Hypothalamus (tissue), 51 donors: ENCODE data around the gene GHRHR.

Experiments
- DNase-seq, 51 donors: peaks; one replicate each; lab custom pipeline; 2025; lab: John Stamatoyannopoulos, UW

Gene GHRHR

DNA sequence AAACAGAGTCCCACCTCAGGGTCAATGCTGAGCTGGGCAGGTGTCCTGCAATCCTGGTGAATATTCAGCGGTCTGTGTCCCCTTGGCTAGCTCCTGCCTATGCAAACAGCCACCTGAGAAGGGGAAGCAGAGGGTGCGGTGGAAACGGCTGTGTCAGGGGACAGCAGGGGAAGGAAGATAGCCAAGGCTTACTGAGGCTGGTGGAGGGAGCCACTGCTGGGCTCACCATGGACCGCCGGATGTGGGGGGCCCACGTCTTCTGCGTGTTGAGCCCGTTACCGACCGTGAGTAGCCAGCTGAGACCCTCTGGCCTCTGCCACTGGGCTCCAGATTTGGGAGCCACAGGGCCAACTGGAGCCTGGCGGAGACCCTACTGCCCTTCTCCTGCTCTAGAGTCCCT is at the start of gene GHRHR:
Gene GHRHR (plus strand): TSS at position 112 of the 400 bp plus-strand sequence. CDS start 116 bp downstream, at position 228.
- DNase-seq, result no peak

DNA sequence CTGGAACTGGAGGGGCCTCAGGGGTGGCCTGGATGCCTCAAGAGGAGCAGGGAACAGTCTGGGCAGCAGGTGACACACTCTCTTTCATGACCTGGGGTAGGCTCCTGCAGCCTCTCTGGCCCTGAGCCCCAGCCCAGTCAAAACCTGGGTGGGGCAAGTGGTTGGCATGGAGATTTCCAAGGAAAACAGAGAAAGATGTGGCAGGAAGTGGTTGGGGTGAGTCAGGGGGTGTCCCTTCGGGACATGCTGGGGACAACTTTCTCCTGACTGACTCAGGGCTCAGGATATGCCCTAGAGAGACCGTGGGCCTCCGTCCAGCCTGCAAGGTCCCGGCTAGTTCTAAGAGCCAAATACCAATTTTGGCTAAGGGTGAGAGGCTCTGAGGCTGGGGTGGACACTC is 49.2 kb upstream of the GHRHR start:
- DNase-seq, result no peak

DNA sequence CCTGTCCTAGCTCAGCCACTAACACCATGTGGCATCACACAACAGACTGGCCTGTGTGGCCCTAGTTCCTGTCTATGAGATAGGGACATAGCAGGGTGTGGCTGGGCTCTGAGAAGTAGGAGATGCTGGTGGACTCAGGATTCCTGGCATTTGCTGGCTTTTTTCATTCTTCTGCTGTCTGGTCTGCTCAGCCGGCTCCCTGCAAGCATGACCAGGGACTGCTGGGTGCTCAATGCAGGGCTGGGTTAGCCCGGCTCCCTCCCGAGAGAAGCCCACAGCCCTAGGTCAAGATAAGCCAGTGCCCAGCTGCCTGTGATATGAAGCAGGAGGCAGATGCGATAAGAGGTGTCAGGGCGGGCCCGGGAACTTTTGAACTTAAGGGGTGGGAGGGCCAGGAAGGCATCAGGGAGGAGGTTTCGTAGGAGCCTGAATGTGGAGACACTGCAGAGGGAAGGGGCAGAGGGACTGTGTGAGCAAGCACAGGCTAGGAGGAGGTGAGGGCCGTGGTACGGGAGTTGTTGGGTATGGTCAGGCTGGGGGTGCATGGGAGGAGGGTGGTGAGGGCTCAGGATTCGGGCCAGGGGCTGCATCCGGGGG is 48.6 kb upstream of the GHRHR start:
- DNase-seq, result no peak

DNA sequence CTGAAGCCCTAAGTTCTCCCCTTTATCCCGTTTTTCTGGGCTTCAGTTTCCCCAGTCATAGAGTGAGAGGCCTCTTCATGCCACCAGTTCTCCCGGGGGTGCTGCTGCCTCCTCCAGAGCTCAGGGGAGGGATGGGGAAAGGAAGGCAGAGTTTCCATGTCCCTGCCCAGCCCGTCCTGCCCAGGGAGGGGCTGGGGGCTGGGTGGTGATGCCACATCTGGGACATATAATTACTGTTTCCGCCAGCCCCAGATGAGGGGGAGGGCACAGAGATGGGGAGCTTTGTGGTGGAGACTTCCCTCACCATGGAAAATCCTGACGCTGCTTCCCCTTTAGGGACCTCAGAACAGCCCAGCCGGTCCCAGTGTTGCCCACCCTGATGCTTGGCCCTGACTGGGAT is 48.0 kb upstream of the GHRHR start:
- no peak for DNase-seq

DNA sequence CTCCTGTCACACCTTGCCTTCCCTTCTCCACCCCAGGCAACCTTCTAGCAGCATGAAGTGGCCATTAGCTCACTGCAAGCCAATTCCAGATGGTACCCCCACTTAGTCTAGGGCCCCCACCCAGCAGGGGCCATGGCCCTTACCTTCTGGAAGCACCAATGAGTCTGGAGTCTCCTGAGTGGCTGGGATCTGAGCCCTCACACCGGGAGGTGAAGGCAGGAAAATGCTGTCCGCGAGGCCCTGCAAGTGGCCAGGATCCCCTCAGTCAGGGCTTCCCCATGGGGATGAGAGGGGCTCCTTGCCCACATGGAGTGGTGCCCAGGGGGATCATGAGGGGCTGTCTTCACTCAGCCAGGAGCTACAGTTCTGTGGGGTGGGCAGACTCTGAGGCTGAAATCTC is 47.5 kb upstream of the GHRHR start:
- no peak for DNase-seq

DNA sequence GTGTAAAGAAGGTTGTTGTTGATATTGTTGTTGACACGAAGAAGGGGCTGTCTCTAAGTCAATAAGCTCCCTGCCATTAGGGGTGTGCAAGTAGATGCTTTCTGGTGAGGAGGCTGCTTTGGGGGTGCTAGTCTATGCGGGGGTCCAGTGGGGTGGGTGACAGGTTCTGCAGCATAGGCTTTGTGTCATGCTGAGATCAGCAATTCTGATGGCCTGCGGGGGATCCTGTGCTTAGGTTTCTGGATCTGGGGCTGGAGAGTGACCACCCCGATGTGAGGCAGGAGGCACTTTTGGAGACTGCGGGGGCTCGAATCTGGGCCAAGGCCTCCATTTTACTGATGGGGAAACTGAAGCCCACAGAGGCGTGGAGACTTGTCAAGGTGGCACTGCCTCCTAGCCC is 47.0 kb upstream of the GHRHR start:
- DNase-seq, result no peak

DNA sequence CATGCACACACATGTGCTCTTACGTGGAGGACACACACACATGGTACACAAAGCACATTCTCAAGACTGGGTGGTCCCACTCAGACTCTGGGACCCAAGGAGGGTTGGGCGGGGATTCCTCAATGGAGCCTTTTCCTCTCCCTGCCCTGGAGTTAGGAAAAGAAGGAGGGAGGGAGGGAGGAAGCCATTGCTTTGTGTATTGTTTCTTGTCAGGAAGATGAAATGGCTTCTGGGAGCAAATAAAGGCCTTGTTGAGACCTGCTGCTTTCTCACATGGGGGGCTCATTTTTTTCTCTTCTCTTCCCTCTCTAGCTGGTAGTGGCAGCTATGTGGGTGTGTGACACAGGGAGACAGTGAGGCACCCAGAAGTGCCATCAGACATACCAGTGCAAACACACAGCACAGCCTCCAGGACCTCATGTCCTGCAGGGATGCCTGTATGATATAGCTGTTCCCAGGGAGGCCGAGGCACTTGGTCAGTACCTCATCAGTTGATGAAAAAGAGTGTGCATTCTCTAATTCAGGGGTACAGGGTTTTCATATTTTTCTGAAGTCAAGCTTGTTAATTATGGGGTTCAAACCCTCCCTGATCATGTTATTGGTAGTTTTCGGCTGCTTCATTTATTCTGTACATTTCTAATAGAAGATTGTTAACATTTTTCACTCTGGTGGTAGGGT is 46.4 kb upstream of the GHRHR start:
- DNase-seq, result no peak

DNA sequence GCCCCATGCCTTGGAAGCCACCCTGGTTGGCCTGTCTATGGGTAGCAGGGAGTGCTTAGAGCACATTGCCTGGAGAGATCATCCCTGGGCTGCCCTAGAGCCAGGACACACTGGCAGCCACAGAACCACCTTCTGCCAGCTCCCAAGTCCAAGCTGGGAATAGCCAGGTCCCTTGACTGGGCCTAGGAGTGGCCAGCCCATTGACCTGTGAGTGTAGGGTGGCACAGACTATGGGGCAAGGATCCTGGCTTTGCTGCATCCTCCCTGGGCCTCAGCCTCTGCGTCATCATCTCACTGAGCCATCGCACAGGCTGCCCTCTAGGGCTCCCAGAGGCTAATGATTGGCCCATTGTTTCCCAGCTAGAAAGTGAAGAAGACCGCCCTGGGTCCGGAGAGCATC is 45.1 kb upstream of the GHRHR start:
- peak in 4 of 51 donors; percentile 13 to 29 (median 24) for DNase-seq

DNA sequence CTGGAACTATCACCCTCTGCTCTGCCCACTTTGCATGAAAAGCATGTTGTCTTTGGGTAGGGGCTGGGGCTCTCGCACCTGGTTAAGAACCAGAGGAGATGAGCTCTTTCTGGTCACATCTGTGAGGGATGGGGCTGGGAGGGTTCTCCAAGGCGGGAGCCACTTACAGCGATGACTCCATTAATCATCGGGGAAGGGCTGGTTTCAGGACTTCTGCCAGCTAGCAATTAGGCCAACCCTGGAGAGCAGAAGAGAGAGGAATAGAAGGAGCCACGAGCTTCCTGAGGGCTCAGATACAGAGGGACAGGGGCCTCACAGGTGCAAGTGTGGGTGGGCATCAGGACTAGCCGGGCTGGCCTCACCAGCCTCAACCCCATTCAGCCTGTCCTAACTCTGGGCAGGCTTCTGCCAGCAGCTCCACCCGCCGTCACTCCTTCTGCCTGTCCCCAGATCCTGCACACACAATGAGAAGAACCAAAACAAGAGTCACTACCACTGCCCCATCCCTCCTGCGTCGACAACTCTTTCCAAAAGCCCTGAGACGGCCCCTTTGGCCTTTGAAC is 43.7 kb upstream of the GHRHR start:
- DNase-seq, result no peak

DNA sequence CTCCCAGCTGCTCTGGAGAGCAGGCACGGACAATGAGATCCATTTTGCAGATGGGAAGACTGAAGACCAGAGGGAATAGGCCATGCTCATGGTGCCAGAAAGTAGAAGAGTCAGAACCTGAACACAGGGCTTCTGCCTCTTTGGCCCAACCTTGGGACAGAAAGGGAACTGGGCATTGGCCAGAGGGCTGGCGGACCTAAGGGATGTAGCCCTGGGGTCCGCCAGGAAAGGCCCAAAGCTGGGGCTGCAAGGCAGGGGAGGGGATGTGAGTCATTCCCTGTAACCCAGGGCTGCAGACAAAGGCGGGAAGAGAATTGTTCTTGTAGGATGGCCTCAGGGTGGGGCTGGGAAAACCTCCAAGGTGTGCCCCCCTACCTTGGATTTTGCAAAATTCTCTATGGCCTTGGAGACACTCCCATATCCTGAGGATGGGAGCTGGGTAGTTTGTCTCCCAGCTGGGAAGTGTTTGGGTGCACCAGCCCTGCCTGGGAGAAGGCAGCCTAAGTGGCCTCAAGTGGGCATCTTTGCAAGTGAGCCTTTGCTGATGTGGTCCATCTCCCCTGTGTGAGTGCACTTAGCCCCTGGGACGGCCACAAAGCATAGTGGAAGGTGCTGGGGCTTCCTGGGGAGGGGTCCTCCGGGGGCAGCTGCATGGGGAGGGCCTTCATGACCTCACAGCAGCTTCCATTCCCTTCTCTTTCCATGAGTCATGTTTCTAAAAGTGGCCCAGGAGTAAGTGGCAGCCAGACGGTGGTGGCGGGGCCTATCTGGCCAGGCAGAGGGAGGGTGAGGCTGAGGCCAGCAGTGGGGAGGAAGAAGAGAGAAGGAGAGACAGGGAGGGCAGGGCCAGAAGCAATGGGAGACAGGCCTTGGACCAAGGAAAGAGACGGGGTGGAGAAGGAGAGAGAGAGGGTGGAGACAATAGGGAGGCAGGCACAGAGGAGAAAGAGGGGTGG is 42.9 kb upstream of the GHRHR start:
- no peak for DNase-seq

DNA sequence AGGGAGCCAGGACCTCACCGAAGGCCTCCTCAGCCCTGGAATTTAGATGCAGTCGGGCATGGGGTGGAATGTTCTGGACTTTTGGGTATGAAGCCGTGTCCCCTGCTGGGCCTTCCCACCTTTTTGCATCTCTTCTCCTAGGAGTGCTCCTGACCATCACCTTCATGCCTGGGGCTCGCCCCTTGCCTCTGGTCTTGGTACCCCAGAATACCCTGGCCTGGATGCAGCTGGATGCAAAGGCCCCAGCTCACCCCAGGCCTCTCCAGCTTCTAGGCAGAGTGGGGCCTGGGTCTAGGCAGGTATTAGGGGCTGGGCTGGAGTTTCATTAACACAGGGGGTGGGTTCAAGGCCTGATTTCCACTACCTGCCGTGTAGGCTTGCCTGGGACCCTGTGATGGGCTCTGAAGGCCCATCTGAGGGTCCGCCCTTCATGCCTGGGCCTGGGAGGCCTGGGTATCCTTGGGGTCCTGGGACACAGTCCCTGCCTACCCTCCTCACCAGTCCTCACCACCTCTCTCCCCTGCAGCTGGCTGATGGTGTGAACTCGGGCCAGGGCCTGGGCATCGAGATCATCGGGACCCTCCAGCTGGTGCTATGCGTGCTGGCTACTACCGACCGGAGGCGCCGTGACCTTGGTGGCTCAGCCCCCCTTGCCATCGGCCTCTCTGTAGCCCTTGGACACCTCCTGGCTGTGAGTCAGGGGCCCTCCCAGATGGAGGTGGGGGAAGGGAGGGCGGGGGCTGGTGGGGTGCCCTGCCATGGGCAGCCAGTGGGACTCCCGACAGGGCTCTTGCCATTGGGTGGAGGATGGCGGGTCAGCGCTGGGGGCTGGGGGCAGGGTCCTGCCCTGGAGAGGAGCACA is 42.0 kb upstream of the GHRHR start:
- DNase-seq, result no peak

DNA sequence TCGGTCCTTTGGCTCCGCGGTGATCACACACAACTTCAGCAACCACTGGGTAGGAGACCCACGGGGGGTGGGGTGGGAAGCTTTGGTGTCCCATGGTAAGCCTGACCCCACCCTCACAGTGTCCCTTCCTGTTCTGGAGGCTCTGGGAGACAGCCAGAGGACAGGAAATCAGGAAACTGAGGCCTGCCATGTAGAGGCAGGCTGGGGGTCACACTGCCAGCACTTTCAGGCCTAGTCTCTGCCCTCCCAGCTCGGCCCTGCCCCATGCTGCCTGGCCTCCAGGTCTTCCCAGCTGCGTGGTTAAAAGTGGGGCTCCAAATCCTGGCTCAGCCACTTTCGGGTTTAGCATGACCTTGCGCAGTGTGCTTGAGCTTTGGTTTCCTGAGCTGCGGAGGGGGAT is 41.2 kb upstream of the GHRHR start:
- DNase-seq, result no peak

DNA sequence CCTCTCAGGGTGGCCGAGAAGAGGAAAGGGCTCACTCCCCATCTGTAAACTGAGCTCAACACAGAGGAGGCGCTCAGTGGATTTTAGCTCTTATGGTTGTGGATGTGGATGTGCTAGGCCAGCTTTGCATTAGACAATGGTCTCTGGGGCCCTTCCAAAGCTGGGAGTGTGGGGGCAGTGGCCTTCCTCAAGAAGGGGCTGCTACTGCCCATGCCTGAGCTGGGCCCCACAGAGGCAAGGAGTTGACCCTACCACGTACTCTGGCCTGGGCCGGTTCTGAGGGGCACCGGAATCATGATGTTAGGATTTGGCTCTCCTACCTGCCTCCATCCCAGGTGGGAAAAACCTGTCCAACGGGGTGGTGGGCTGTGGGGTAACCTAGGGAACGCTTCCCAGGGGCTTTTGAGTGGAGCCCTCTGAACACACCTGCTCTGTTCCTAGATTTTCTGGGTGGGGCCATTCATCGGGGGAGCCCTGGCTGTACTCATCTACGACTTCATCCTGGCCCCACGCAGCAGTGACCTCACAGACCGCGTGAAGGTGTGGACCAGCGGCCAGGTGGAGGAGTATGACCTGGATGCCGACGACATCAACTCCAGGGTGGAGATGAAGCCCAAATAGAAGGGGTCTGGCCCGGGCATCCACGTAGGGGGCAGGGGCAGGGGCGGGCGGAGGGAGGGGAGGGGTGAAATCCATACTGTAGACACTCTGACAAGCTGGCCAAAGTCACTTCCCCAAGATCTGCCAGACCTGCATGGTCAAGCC is 40.6 kb upstream of the GHRHR start:
- no peak for DNase-seq

DNA sequence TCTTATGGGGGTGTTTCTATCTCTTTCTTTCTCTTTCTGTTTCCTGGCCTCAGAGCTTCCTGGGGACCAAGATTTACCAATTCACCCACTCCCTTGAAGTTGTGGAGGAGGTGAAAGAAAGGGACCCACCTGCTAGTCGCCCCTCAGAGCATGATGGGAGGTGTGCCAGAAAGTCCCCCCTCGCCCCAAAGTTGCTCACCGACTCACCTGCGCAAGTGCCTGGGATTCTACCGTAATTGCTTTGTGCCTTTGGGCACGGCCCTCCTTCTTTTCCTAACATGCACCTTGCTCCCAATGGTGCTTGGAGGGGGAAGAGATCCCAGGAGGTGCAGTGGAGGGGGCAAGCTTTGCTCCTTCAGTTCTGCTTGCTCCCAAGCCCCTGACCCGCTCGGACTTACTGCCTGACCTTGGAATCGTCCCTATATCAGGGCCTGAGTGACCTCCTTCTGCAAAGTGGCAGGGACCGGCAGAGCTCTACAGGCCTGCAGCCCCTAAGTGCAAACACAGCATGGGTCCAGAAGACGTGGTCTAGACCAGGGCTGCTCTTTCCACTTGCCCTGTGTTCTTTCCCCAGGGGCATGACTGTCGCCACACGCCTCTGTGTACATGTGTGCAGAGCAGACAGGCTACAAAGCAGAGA is 39.9 kb upstream of the GHRHR start:
- DNase-seq, result no peak

DNA sequence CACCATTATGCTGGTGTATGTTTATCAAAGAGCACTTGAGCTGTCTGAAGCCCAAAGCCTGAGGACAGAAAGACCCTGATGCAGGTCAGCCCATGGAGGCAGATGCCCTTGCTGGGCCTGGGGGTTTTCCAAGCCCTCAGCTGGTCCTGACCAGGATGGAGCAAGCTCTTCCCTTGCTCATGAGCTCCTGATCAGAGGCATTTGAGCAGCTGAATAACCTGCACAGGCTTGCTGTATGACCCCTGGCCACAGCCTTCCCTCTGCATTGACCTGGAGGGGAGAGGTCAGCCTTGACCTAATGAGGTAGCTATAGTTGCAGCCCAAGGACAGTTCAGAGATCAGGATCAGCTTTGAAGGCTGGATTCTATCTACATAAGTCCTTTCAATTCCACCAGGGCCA is 39.1 kb upstream of the GHRHR start:
- DNase-seq, result no peak

DNA sequence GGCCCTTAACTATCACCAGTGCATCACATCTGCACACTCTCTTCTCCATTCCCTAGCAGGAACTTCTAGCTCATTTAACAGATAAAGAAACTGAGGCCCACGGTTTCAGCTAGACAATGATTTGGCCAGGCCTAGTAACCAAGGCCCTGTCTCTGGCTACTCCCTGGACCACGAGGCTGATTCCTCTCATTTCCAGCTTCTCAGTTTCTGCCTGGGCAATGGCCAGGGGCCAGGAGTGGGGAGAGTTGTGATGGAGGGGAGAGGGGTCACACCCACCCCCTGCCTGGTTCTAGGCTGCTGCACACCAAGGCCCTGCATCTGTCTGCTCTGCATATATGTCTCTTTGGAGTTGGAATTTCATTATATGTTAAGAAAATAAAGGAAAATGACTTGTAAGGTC is 38.6 kb upstream of the GHRHR start:
- DNase-seq, result no peak

DNA sequence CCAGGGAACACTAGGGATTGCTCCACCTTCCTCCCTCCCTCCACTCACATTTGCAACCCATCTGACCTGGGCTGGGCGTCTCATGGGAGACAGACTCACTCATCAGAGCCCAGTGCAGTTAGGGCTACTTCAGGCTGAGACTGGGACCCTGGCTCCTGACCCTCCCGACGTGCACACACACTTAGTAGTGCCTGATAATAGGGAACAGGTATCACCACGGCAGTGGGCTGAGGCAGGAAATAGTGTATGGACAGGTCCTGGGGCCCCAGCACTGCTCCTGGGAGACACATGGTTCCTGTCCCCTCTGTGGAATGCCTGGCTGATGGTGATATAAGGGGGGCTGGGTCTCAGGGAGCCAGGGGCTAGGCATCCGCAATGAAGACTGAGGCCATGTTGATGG is 37.8 kb upstream of the GHRHR start:
- no peak for DNase-seq

DNA sequence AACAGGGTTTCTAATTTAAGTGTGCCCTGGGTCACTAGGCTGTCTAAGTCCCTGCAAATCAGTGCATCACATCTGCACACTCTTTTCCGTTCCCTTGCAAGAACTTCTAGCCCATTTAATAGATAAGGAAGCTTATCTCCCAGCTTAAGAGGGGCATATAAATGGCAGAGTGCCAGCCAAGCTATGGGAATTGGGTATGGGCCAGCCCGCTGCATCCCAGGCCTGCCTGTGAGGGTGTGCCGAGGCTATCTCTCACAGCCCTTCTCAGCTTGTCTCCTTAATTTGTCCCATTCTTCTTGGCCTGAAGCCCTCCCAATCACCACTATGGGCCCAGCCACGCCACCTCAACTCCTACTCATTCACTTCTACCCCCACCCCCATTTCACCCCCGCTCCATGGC is 37.4 kb upstream of the GHRHR start:
- no peak for DNase-seq

DNA sequence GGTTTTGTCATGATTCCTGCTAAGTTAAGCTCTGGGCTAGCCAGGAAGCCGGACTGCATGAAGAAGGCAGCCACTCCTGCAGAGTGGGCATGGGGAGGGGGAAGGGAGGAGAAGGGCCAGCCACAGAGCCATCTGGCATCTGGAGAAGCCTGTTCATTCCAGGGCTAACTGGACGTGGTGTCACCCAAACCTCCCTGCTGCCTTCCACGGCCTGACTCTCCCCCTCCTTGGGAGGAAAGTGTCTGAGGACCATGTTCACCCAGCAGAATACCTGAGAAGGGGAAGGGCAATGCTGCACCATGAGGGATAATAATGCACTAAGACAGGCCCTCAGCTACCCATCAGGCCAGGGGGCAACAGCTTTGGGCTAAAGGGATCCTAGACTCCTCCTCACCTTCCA is 36.7 kb upstream of the GHRHR start:
- DNase-seq, result no peak
